ENCODE results near the gene PSMD2. TPM values are rescaled to one million over a fixed set of nuclear protein-coding genes. Genes with fewer than 3 reads are reported as not detected.

Gene PSMD2
- total and polyA plus RNA-seq, 2 of the 8 experiments (the other 6 are each of a cell fraction or from before 2014, with no cell fraction given): 350 to 363 TPM

GRCh38 chr3:184349563-184350470 lies 50.8 kb downstream of the PSMD2 start:
- Histone ChIP-seq H4K91ac (replicated peaks; ENCODE audit: insufficient read length, low read length) (no peak overlapping the region), H2BK120ac (replicated peaks; ENCODE audit: low read depth, low read length) (no peak overlapping the region), H3K23me2 (ENCODE audit: low read depth, low read length) (no peaks in the 10 kb centered on the region), H2BK5ac (ENCODE audit: low read depth, low read length) (no peak overlapping the region), H2AK5ac (ENCODE audit: low read depth, low read length) (no peak overlapping the region), H3K4me3 (ENCODE audit: extremely low read depth in 1 of 4, insufficient read depth in 2 of 4, low read depth in 3 of 4, low read length in 4 of 4) (no peak overlapping the region), H3K56ac (replicated peaks; ENCODE audit: insufficient read length, low read depth, low read length) (no peak overlapping the region), H3K4me2 (ENCODE audit: insufficient read depth in 1 of 2, low read depth in 2 of 2, low read length in 2 of 2) (no peak overlapping the region), H3K4me1 (replicated peaks in 1 of 4; ENCODE audit: control insufficient read depth in 3 of 4, insufficient read depth in 4 of 4, low read length in 3 of 4) (peaks cover 0 to 10% (median 8%) of the 10 kb centered on the region in 4 experiments; a peak in 6 of 7 replicates), H2AFZ (ENCODE audit: low read length) (no peak overlapping the region), H2BK20ac (ENCODE audit: low read length) (no peak overlapping the region), H2BK15ac (ENCODE audit: low read length) (no peak overlapping the region), H3K27ac (ENCODE audit: low read depth, low read length) (no peak overlapping the region), H3K79me2 (ENCODE audit: control insufficient read depth in 1 of 2, insufficient read depth in 2 of 2, low read length in 2 of 2) (no peaks in the 10 kb centered on the region), H3K9ac (replicated peaks in 1 of 4; ENCODE audit: extremely low read depth in 1 of 4, low read depth in 3 of 4, low read length in 3 of 4) (no peak overlapping the region), H3K27me3 (replicated peaks in 1 of 4; ENCODE audit: control insufficient read depth in 3 of 4, extremely low read depth in 1 of 4, insufficient read depth in 3 of 4, low read length in 3 of 4) (no peaks in the 10 kb centered on the region), H3K14ac (ENCODE audit: insufficient read length) (no peak overlapping the region), H4K8ac (ENCODE audit: extremely low read depth, insufficient read depth, low read length) (no peak overlapping the region), H3K4ac (replicated peaks; ENCODE audit: insufficient read length, low read depth, low read length) (no peak overlapping the region), H3K79me1 (ENCODE audit: low read depth, low read length) (no peaks in the 10 kb centered on the region; the same call in 1 of the 2 replicates), H3K18ac (ENCODE audit: extremely low read depth, low read length) (no peak overlapping the region), H3K36me3 (ENCODE audit: control insufficient read depth in 2 of 4, insufficient read depth in 4 of 4, low read length in 3 of 4) (peaks cover 4 to 18% (median 10%) of the 10 kb centered on the region in 4 experiments; a peak in 7 of 8 replicates), H3K23ac (ENCODE audit: insufficient read length) (no peak overlapping the region), H4K20me1 (replicated peaks in 1 of 2; ENCODE audit: control insufficient read depth in 1 of 2, insufficient read depth in 2 of 2, low read length in 2 of 2) (peaks cover 0 to 14% of the 10 kb centered on the region in 2 experiments), H4K5ac (ENCODE audit: insufficient read length, low read depth, low read length) (no peak overlapping the region), H2BK12ac (ENCODE audit: low read depth, low read length) (no peak overlapping the region), H3K9me3 (ENCODE audit: insufficient read depth in 2 of 2, low read depth in 1 of 2, low read length in 1 of 2) (no peaks in the 10 kb centered on the region)
- FAIRE-seq: no peak
- DNase-seq (ENCODE audit: low read depth in 1 of 2, low spot score in 2 of 2): no peak
- ChIA-PET CTCF (ENCODE audit: partially characterized antibody) (interaction anchor here (1.2 to 6.8 kb wide), 5 partner anchors 6 to 191 kb away, joined by 3 to 49 read pairs (median 4); partner anchors contain the start of gene CHRD), POLR2A (ENCODE audit: partially characterized antibody) (interaction anchor here (1.3 to 3.2 kb wide), 4 partner anchors 9 to 26 kb away, joined by 4 to 23 read pairs (median 5); partner anchors contain the start of gene FAM131A)
- WGBS, 2 experiments (ENCODE audit: extremely low coverage in 1 of 2, insufficient coverage in 1 of 2, insufficient read length in 1 of 2, insufficient replicate concordance in 2 of 2, low coverage in 1 of 2, low lambda C conversion rate in 2 of 2, missing lambda C conversion rate in 1 of 2): 92% methylated on average over 10 of the region's 10 CpGs; no CpG with 5 or more reads in 1 of the 2 experiments
- TF ChIP-seq SP4 (IDR thresholded peaks at IDR 0.05; ENCODE audit: low read length) (no peak), CHD2 (IDR thresholded peaks at IDR 0.05; ENCODE audit: low read length) (no peak), MAX (IDR thresholded peaks at IDR 0.05) (no peak), EP300 (IDR thresholded peaks at IDR 0.05; ENCODE audit: borderline replicate concordance in 1 of 2, low read depth in 2 of 2, low read length in 2 of 2) (no peak), CBX8 (IDR thresholded peaks at IDR 0.05; ENCODE audit: borderline replicate concordance, low read depth, low read length) (no peak), KDM4A (IDR thresholded peaks at IDR 0.05; ENCODE audit: low read depth, low read length, severe bottlenecking) (no peak), SUZ12 (IDR thresholded peaks at IDR 0.05; ENCODE audit: low read length) (no peak), NRF1 (IDR thresholded peaks at IDR 0.05; ENCODE audit: low read depth, low read length) (no peak), KDM5A (IDR thresholded peaks at IDR 0.05; ENCODE audit: low read length) (no peak)

Measured in H1 (cell line).